Activated T-cell treated with anti-CD3 and anti-CD28 coated beads for 4 hours (primary cell): ENCODE measurements around the gene FOXB1.

Experiments
- DNase-seq: peaks from one replicate; pipeline ENCODE4 v3.0.0-alpha.2; 2020

FOXB1 gene

GRCh38 chr15:60004009-60004845 lies at the start of gene FOXB1:
FOXB1 (plus strand) TSS chr15:60004311; CDS start chr15:60004964, 653 bp downstream.
- no peak for DNase-seq

GRCh38 chr15:59958288-59958687 lies 45.8 kb upstream of the FOXB1 start:
- DNase-seq, result no peak

- DNase-seq, result no peak
Observed at GRCh38 chr15:59960318-59960717, 43.8 kb upstream of the FOXB1 start.

- no peak for DNase-seq
Observed at GRCh38 chr15:59963322-59963721, 40.8 kb upstream of the FOXB1 start.

- DNase-seq, result no peak
Observed at GRCh38 chr15:59963925-59964324, 40.2 kb upstream of the FOXB1 start.

GRCh38 chr15:59965741-59966140 lies 38.4 kb upstream of the FOXB1 start:
- no peak for DNase-seq

- DNase-seq, result no peak
Observed at GRCh38 chr15:59966262-59966661, 37.8 kb upstream of the FOXB1 start.

GRCh38 chr15:59968314-59968713 lies 35.8 kb upstream of the FOXB1 start:
- DNase-seq, result no peak

GRCh38 chr15:59972241-59972640 lies 31.9 kb upstream of the FOXB1 start:
- DNase-seq, result no peak

GRCh38 chr15:59976480-59977271 lies 27.4 kb upstream of the FOXB1 start:
- no peak for DNase-seq

GRCh38 chr15:59991834-59992233 lies 12.3 kb upstream of the FOXB1 start:
- no peak for DNase-seq

GRCh38 chr15:59993041-59993750 lies 10.9 kb upstream of the FOXB1 start:
- no peak for DNase-seq

- DNase-seq, result no peak
Observed at GRCh38 chr15:59993950-59994401, 10.1 kb upstream of the FOXB1 start.

- DNase-seq, result no peak
Observed at GRCh38 chr15:59994526-59994887, 9.6 kb upstream of the FOXB1 start.

- DNase-seq, result no peak
Observed at GRCh38 chr15:59994888-59995557, 9.1 kb upstream of the FOXB1 start.

- DNase-seq, result no peak
Observed at GRCh38 chr15:59995568-59996297, 8.4 kb upstream of the FOXB1 start.

- no peak for DNase-seq
Observed at GRCh38 chr15:59996298-59997041, 7.6 kb upstream of the FOXB1 start.

- no peak for DNase-seq
Observed at GRCh38 chr15:59997070-59997701, 6.9 kb upstream of the FOXB1 start.

GRCh38 chr15:59998305-59998949 lies 5.7 kb upstream of the FOXB1 start:
- no peak for DNase-seq

GRCh38 chr15:59998950-59999611 lies 5.0 kb upstream of the FOXB1 start:
- no peak for DNase-seq
